ENCODE data around the gene WDR91.

WDR91 gene

GRCh38 chr7:135195968-135196629 is 15.2 kb downstream of the WDR91 start:
- no peak for DNase-seq

GRCh38 chr7:135195156-135195555 is 16.2 kb downstream of the WDR91 start:
- DNase-seq: no peak

- no peak for DNase-seq
These were observed 16.7 kb downstream of the WDR91 start for GRCh38 chr7:135194494-135195095.

GRCh38 chr7:135193615-135194081 is 17.7 kb downstream of the WDR91 start:
- DNase-seq: no peak

GRCh38 chr7:135192914-135193536 is 18.3 kb downstream of the WDR91 start:
- no peak for DNase-seq

- no peak for DNase-seq
These were observed 20.6 kb downstream of the WDR91 start for GRCh38 chr7:135190703-135191102.

- DNase-seq: no peak
These were observed 21.4 kb downstream of the WDR91 start for GRCh38 chr7:135189961-135190360.

- no peak for DNase-seq
These were observed 22.1 kb downstream of the WDR91 start for GRCh38 chr7:135189221-135189662.

- no peak for DNase-seq
These were observed 22.9 kb downstream of the WDR91 start for GRCh38 chr7:135188298-135188984.

GRCh38 chr7:135186841-135187253 is 24.5 kb downstream of the WDR91 start:
- DNase-seq: no peak

GRCh38 chr7:135186261-135186540 is 25.1 kb downstream of the WDR91 start:
- DNase-seq: no peak

- no peak for DNase-seq
These were observed 25.7 kb downstream of the WDR91 start for GRCh38 chr7:135185471-135186260.

- DNase-seq: no peak
These were observed 27.0 kb downstream of the WDR91 start for GRCh38 chr7:135184254-135184841.

- no peak for DNase-seq
These were observed 27.8 kb downstream of the WDR91 start for GRCh38 chr7:135183478-135183877.

GRCh38 chr7:135181929-135182678 is 29.2 kb downstream of the WDR91 start:
- no peak for DNase-seq

- DNase-seq: no peak
These were observed 29.9 kb downstream of the WDR91 start for GRCh38 chr7:135181261-135181928.

GRCh38 chr7:135180122-135180521 is 31.2 kb downstream of the WDR91 start:
- DNase-seq: no peak

GRCh38 chr7:135179321-135179925 is 31.9 kb downstream of the WDR91 start:
- DNase-seq: no peak

- no peak for DNase-seq
These were observed 33.0 kb downstream of the WDR91 start for GRCh38 chr7:135178364-135178763.

GRCh38 chr7:135177028-135177696 is 34.2 kb downstream of the WDR91 start:
- DNase-seq: no peak
